OCI-LY7 (cell line): ENCODE results near the gene NCKAP5L. TPM values are rescaled to one million over a fixed set of nuclear protein-coding genes. Genes with fewer than 3 reads are reported as not detected.

ENCODE experiments used
- Bru-seq: library from RNA; stranded (reverse); fragments of 400-500 nt; gene quantifications from one replicate; lab custom pipeline; 2021; lab: Mats Ljungman, UMichigan
- BruChase-seq, 2 experiments: library from RNA; stranded (reverse); fragments of 400-500 nt; gene quantifications; one replicate each; lab custom pipeline; 2021; lab: Mats Ljungman, UMichigan
- BruUV-seq: library from RNA; stranded (reverse); fragments of 400-500 nt; replicated peaks from 2 replicates; lab custom pipeline; 2021; lab: Mats Ljungman, UMichigan
- CTCF ChIA-PET: fragments of 300-600 bp; sonication (Branson Sonifier 250); formaldehyde crosslinking; loops from one replicate; lab custom pipeline; 2022; ENCODE audit warnings: antibody characterized with exemption; ENCODE audit not compliant: unreplicated experiment; lab: Charles Lee
- POLR2A ChIA-PET: fragments of 300-600 bp; sonication (Branson Sonifier 250); formaldehyde crosslinking; loops from one replicate; lab custom pipeline; 2022; ENCODE audit warnings: antibody characterized with exemption; lab: Charles Lee
- DNase-seq: peaks from one replicate; pipeline ENCODE4 v3.0.0-alpha.2; 2015; ENCODE audit warnings: low spot score
- H2AFZ ChIP-seq: fragments of 200-600 bp; sonication (generic), shearing (Covaris generic); 2 replicates; pipeline ENCODE4 v1.6.1; 2014; ENCODE audit warnings: mild to moderate bottlenecking, antibody characterized with exemption, low read length, moderate library complexity
- H3K27ac ChIP-seq: fragments of 200-600 bp; sonication (generic); 2 replicates; pipeline ENCODE4 v1.5.1; 2014; ENCODE audit warnings: mixed run types, low read depth, mild to moderate bottlenecking, moderate library complexity, low read length, inconsistent platforms; ENCODE audit not compliant: poor library complexity, severe bottlenecking
- H3K36me3 ChIP-seq: fragments of 200-600 bp; sonication (generic); 2 replicates; pipeline ENCODE4 v1.6.1; 2014; ENCODE audit warnings: mild to moderate bottlenecking, antibody characterized with exemption, low read length, moderate library complexity, mixed read lengths; ENCODE audit not compliant: insufficient read depth
- H3K4me1 ChIP-seq: fragments of 200-600 bp; sonication (generic); 2 replicates; pipeline ENCODE4 v1.5.1; 2014; ENCODE audit warnings: mild to moderate bottlenecking, low read length; ENCODE audit not compliant: insufficient read depth, poor library complexity, severe bottlenecking
- H3K4me2 ChIP-seq: fragments of 200-600 bp; sonication (generic); 2 replicates; pipeline ENCODE4 v1.6.1; 2014; ENCODE audit warnings: mild to moderate bottlenecking, low read length
- H3K4me3 ChIP-seq: fragments of 200-600 bp; sonication (generic); 2 replicates; pipeline ENCODE4 v1.5.1; 2014; ENCODE audit warnings: mild to moderate bottlenecking, low read depth, low read length; ENCODE audit not compliant: poor library complexity, severe bottlenecking
- H3K79me2 ChIP-seq: fragments of 200-600 bp; sonication (generic); 2 replicates; pipeline ENCODE4 v1.6.1; 2016; ENCODE audit warnings: low read depth, mild to moderate bottlenecking, low read length, moderate library complexity, mixed read lengths; ENCODE audit not compliant: insufficient read depth
- H3K9me2 ChIP-seq: fragments of 200-600 bp; sonication (generic); 2 replicates; pipeline ENCODE4 v1.6.1; 2016; ENCODE audit warnings: mild to moderate bottlenecking, low read length, mixed read lengths; ENCODE audit not compliant: insufficient read depth
- H3K9me3 ChIP-seq: fragments of 200-600 bp; sonication (generic); 2 replicates; pipeline ENCODE4 v1.6.1; 2014; ENCODE audit warnings: mild to moderate bottlenecking, mixed run types, low read length, mixed read lengths
- H4K20me1 ChIP-seq: fragments of 200-600 bp; sonication (generic); 2 replicates; pipeline ENCODE4 v1.6.1; 2014; ENCODE audit warnings: mild to moderate bottlenecking, antibody characterized with exemption, low read length, moderate library complexity, mixed read lengths; ENCODE audit not compliant: insufficient read depth
- EZH2phosphoT487 ChIP-seq: fragments of 200-600 bp; sonication (generic); IDR thresholded peaks from 2 replicates; pipeline ENCODE4 v1.6.1; 2018; ENCODE audit warnings: low read depth, borderline replicate concordance, mild to moderate bottlenecking, mixed run types, antibody characterized with exemption, low read length, moderate library complexity, mixed read lengths
- intact Hi-C: fragments of 100-400 bp; cut with micrococcal nuclease; formaldehyde crosslinking; loops from one replicate; pipeline ENCODE4 v1.10.0; 2022; ENCODE audit not compliant: unreplicated experiment
- long read RNA-seq: library from polyadenylated mRNA; stranded (forward); transcript quantifications from one replicate; pipeline ENCODE4 v2.0.0, GENCODE V29; 2022
- total RNA-seq, 2 experiments: library from RNA; depleted of rRNA in 1 of 2; stranded (reverse); fragments of >200 nt in 1 of 2; shearing (Covaris generic) in 1 of 2; gene quantifications; 2 replicates each; pipeline ENCODE4 v1.2.3, GENCODE V29; 2014 to 2022
- TF ChIP-seq, protein P1 (sequence below): fragments of 200-600 bp; sonication (generic); conservative IDR thresholded peaks from 2 replicates; pipeline ENCODE4 v1.5.1; 2014; ENCODE audit warnings: mild to moderate bottlenecking, antibody characterized with exemption, low read length, moderate library complexity, mixed read lengths

Gene NCKAP5L
- 4.6 TPM in 2 replicates for total RNA-seq (2014; rRNA removed; shearing (Covaris generic))
- 9.5 and 12.2 TPM in 2 replicates for total RNA-seq (2022)
- percentile 48 among the genes with signal in this experiment for Bru-seq, nascent RNA
- percentile 49 among the genes with signal in this experiment for BruChase-seq, experiment 1, labeled RNA remaining after a 6-hour chase
- BruChase-seq, experiment 2, labeled RNA remaining after a 2-hour chase, result percentile 50 among the genes with signal in this experiment
- long read RNA-seq, full-length matches to known transcripts, result 4 of 12 reads
- long read RNA-seq, partial matches to known transcripts, result 6 of 12 reads
- long read RNA-seq, other reads (novel, unspliced or antisense), result 2 of 12 reads

GRCh38 chr12:49828133-49829091 lies at the start of gene NCKAP5L:
NCKAP5L (minus strand) TSS chr12:49828413; CDS start chr12:49804044, 24,369 bp downstream.
- Histone ChIP-seq H4K20me1 (no peaks in the 10 kb centered on the region), H3K27ac (peak within 1 kb of the TSS; percentile 35), H3K9me3 (no peaks in the 10 kb centered on the region), H3K4me3 (peak within 1 kb of the TSS; percentile 72), H3K9me2 (no peaks in the 10 kb centered on the region), H3K79me2 (no peaks in the 10 kb centered on the region), H3K36me3 (no peaks in the 10 kb centered on the region), H2AFZ (peak within 1 kb of the TSS; percentile 90), H3K4me2 (peak within 1 kb of the TSS; percentile 78), H3K4me1 (peaks cover 15% of the 10 kb centered on the region)
- no peak for TF ChIP-seq EZH2phosphoT487
- TF ChIP-seq, protein P1, sequence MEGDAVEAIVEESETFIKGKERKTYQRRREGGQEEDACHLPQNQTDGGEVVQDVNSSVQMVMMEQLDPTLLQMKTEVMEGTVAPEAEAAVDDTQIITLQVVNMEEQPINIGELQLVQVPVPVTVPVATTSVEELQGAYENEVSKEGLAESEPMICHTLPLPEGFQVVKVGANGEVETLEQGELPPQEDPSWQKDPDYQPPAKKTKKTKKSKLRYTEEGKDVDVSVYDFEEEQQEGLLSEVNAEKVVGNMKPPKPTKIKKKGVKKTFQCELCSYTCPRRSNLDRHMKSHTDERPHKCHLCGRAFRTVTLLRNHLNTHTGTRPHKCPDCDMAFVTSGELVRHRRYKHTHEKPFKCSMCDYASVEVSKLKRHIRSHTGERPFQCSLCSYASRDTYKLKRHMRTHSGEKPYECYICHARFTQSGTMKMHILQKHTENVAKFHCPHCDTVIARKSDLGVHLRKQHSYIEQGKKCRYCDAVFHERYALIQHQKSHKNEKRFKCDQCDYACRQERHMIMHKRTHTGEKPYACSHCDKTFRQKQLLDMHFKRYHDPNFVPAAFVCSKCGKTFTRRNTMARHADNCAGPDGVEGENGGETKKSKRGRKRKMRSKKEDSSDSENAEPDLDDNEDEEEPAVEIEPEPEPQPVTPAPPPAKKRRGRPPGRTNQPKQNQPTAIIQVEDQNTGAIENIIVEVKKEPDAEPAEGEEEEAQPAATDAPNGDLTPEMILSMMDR, result no peak
- intact Hi-C loops, result loop anchor here (5.0 kb wide), 1 partner anchor 201 kb away; no protein-coding TSS in a partner anchor
- CTCF ChIA-PET, result interaction anchor here (0.6 to 1.0 kb wide), 3 partner anchors 11 to 197 kb away, joined by 3 to 4 read pairs (median 4); no protein-coding TSS in a partner anchor
- POLR2A ChIA-PET, result interaction anchor here (0.6 to 2.0 kb wide), 11 partner anchors 7 to 595 kb away, joined by 3 to 9 read pairs (median 5); no protein-coding TSS in a partner anchor
- no TSS peak for BruUV-seq
- DNase-seq, result peak; percentile 94

- no peak for DNase-seq
- Histone ChIP-seq H3K9me2 (no peaks in the 10 kb centered on the region), H3K4me3 (no peak overlapping the region), H3K36me3 (no peaks in the 10 kb centered on the region), H4K20me1 (no peaks in the 10 kb centered on the region), H2AFZ (no peak overlapping the region), H3K4me1 (no peaks in the 10 kb centered on the region), H3K79me2 (no peaks in the 10 kb centered on the region), H3K4me2 (no peak overlapping the region), H3K27ac (no peak overlapping the region), H3K9me3 (peaks cover 11% of the 10 kb centered on the region; the same call in 1 of the 2 replicates)
- TF ChIP-seq EZH2phosphoT487, result no peak
- TF ChIP-seq, protein P1, result no peak
- ChIA-PET POLR2A (no interaction called here), CTCF (no interaction called here)
- BruUV-seq, result no TSS peak
- intact Hi-C loops, result no loop called here
Observed at GRCh38 chr12:49877066-49877465, 48.9 kb upstream of the NCKAP5L start.
